AG04449 (cell line): ENCODE data around the gene OR6C3.
"Not testable (repeated sequence)": the region's sequence is repeated elsewhere in the genome, so short reads cannot be mapped to it uniquely, and the experiment has no call there.

Source experiments
- CTCF ChIA-PET: fragments of 350-600 bp; formaldehyde crosslinking; extraction: SDS; loops from one replicate; lab custom pipeline; 2021; ENCODE audit warnings: antibody characterized with exemption; lab: Yijun Ruan, JAX
- POLR2A ChIA-PET: fragments of 400-600, 350-600 bp; formaldehyde crosslinking; extraction: SDS; loops from one replicate; lab custom pipeline; 2020; ENCODE audit warnings: antibody characterized with exemption, inconsistent platforms; lab: Yijun Ruan, JAX
- DNase-seq: peaks from one replicate; pipeline ENCODE4 v3.0.0-alpha.2; 2010; ENCODE audit warnings: low read depth, low spot score
- H3K4me3 ChIP-seq: 2 replicates; pipeline ENCODE4 v1.5.1; 2011; ENCODE audit warnings: low read depth, mild to moderate bottlenecking, control low read depth, low read length
- CTCF ChIP-seq: IDR thresholded peaks from one replicate; pipeline ENCODE4 v1.5.1; 2011; ENCODE audit warnings: mild to moderate bottlenecking, moderate library complexity, low read length, control low read depth, inconsistent platforms; ENCODE audit not compliant: insufficient read depth; ENCODE audit errors: missing control alignments

OR6C3 gene

GRCh38 chr12:55336002-55336401 is 5.5 kb downstream of the OR6C3 start:
- CTCF ChIA-PET = no interaction called here
- POLR2A ChIA-PET = no interaction called here

GRCh38 chr12:55355338-55355737 is 24.8 kb downstream of the OR6C3 start:
- POLR2A ChIA-PET, CTCF ChIA-PET, H3K4me3 ChIP-seq, DNase-seq: not testable (repeated sequence)

More at GRCh38 chr12:55336002-55336401, 5.5 kb downstream of the OR6C3 start:
- no peak overlapping the region for H3K4me3 ChIP-seq
- TF ChIP-seq CTCF = no peak
- DNase-seq = no peak

- TF ChIP-seq CTCF = no peak
- no peak for DNase-seq
- ChIA-PET POLR2A (no interaction called here), CTCF (no interaction called here)
- no peak within 1 kb of the TSS for H3K4me3 ChIP-seq
Measured at GRCh38 chr12:55362675-55363074, 32.1 kb downstream of the OR6C3 start, which contains the start of gene OR6C75. Gene OR6C75 (plus strand): TSS chr12:55362975. CDS start chr12:55365111, 2,136 bp downstream.

GRCh38 chr12:55365086-55365485 is 34.5 kb downstream of the OR6C3 start:
- CTCF ChIA-PET = no interaction called here
- no peak for TF ChIP-seq CTCF
- POLR2A ChIA-PET = no interaction called here
- H3K4me3 ChIP-seq = no peak overlapping the region
- no peak for DNase-seq

GRCh38 chr12:55372521-55372920 is 42.0 kb downstream of the OR6C3 start:
- CTCF ChIA-PET = no interaction called here
- no peak for TF ChIP-seq CTCF
- DNase-seq = no peak
- POLR2A ChIA-PET = no interaction called here
- no peak overlapping the region for H3K4me3 ChIP-seq
